Ramos (cell line): ENCODE measurements around the gene GPD2.

ENCODE experiments used
- in situ Hi-C: fragments of 300-500 bp; cut with MboI; formaldehyde crosslinking; loops from one replicate; pipeline ENCODE4 v1.14.3; 2022; ENCODE audit warnings: low sequenced_read_pairs; ENCODE audit not compliant: unreplicated experiment

Gene GPD2

GRCh38 chr2:156434461-156435291, 1.5 kb upstream of the GPD2 start:
- in situ Hi-C loops: no loop called here

GRCh38 chr2:156435396-156435717, 822 bp upstream of the GPD2 start:
- in situ Hi-C loops: no loop called here

GRCh38 chr2:156436497-156437085, 412 bp downstream of the GPD2 start:
- in situ Hi-C loops: no loop called here

GRCh38 chr2:156437272-156437930, 1.2 kb downstream of the GPD2 start:
- in situ Hi-C loops: no loop called here

GRCh38 chr2:156437931-156438410, 1.8 kb downstream of the GPD2 start:
- in situ Hi-C loops: no loop called here

GRCh38 chr2:156443089-156443488, 6.9 kb downstream of the GPD2 start:
- in situ Hi-C loops: no loop called here

GRCh38 chr2:156445296-156446220, 9.4 kb downstream of the GPD2 start:
- in situ Hi-C loops: no loop called here

- in situ Hi-C loops: no loop called here
Measured at GRCh38 chr2:156447761-156448160, 11.6 kb downstream of the GPD2 start.

- in situ Hi-C loops: no loop called here
Measured at GRCh38 chr2:156448766-156449165, 12.6 kb downstream of the GPD2 start.

DNA sequence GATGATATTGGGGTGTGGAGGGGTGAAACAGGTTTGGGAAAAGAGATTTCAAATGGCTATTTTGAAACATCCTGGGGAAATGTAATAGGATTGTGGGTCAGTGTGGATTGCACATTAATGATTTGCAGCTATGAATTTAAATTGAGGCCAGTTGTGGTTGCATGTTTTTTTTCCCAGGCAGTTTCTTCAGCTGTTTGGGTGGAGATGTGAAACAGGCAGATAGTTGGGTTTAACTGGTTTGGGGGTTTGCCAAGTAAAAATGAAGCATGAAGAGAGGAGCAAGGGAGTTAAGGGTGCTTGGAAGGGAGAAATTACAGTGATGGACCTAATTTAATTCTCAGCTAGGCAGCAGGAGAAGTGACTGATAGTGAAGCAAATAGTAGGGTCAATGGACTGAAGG, 16.8 kb downstream of the GPD2 start:
- in situ Hi-C loops: no loop called here

DNA sequence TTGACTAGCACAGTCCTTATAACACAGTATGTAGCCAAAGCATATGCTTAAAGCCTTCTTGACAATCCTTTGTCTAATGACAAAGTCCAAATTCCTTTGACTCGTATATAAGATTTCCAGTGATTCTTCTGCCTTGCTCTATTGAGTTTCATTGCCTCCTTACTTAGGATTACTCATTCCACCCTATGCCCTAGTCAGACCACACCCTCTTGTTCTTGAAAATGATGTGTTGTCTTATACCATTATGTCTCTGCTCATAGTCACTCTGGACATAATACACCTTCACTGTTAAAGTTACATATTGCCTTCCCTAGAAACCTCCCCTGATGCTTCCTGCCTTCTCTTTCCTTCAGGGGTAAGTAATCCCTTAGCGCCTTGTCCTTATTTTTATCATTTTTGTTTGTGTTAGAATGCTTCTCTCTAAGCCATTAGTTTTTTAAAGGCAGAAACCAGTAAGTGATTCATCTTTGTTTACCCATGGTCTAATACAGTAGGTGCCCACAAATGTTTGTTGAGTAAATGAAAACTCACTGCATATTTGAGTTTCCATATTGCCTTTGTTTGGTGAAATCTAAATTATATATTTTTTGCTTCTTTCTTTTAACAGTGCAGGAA, 19.3 kb downstream of the GPD2 start:
- in situ Hi-C loops: no loop called here

GRCh38 chr2:156456616-156457015, 20.4 kb downstream of the GPD2 start:
- in situ Hi-C loops: no loop called here

- in situ Hi-C loops: no loop called here
Measured at GRCh38 chr2:156457523-156458517, 21.6 kb downstream of the GPD2 start.

GRCh38 chr2:156459720-156460119, 23.5 kb downstream of the GPD2 start:
- in situ Hi-C loops: no loop called here

DNA sequence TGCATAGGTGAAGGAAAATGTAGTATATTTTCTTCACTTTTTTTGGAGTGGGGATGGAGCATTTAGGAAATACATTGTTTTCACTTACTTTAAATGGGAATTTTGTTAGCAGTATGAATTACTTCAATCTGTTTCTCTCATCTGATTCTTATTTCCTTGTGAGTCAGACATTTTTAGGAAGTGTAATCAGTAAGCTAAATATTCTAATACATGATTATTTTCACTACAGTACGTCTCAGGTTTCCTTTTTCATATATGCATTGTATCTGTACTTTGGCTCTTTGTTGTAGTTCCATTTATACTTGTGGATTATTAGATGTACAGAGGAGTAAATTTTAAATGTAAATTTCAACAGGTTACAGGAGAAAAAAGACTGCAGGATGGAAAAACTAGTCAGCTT, 27.9 kb downstream of the GPD2 start:
- in situ Hi-C loops: no loop called here

- in situ Hi-C loops: no loop called here
Measured at GRCh38 chr2:156465573-156465972, 29.4 kb downstream of the GPD2 start.

DNA sequence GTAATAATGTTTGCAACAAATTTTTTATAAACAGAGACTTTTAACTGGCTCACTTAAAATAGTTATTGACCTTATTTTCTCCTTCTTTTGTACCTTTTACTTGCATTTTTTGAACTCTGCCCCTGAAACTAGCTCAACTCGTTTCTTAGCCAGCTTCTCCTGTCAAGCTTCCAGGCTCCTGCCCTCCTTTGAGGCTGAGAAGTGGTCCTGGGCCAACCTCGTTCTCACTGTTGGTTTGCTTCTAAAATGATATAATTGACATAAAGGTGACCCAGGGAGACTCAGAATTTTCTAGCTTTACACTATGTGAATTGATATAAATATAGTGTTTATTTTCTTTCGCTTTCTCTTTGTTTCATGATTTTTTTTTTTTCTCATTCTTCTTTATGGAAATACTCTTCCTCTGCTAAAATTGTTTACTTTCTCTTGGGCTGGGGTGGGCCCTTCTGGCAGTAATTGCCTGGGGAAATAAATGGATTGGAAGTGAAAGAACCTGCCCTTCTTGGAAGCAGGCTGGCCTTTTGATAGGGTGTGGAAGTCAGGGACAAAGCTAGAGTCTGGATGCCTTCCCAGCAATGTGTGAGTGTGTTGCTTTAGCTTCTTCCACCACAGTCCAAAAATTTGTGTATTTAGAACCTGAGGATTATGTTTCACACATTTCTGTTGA, 30.7 kb downstream of the GPD2 start:
- in situ Hi-C loops: no loop called here

- in situ Hi-C loops: no loop called here
Measured at GRCh38 chr2:156470975-156471583, 34.9 kb downstream of the GPD2 start.
